Neutrophil (primary cell): ENCODE data around the gene TAAR2.

Source experiments
- H3K27ac ChIP-seq: fragments of 200-600 bp; sonication (generic); 2 replicates; pipeline ENCODE4 v1.5.1; 2016; ENCODE audit warnings: mild to moderate bottlenecking, moderate library complexity
- H3K27me3 ChIP-seq: fragments of 200-600 bp; sonication (generic); 2 replicates; pipeline ENCODE4 v1.6.0; 2016; ENCODE audit warnings: mild to moderate bottlenecking
- H3K36me3 ChIP-seq: fragments of 200-600 bp; sonication (generic); 2 replicates; pipeline ENCODE4 v1.5.1; 2017
- H3K4me1 ChIP-seq, 2 experiments: fragments of 200-600 bp in 1 of 2; sonication (generic) in 1 of 2; 1 replicate in 1 of 2; 2 replicates in 1 of 2; pipeline versions ENCODE4 v1.5.1 to v1.6.1; 2013 to 2016; ENCODE audit warnings: low read depth in 1 of 2, low read length in 1 of 2, mild to moderate bottlenecking in 1 of 2, moderate library complexity in 1 of 2; ENCODE audit not compliant: control insufficient read depth in 1 of 2, insufficient read depth in 1 of 2
- H3K4me3 ChIP-seq, 2 experiments: fragments of 200-600 bp in 1 of 2; sonication (generic) in 1 of 2; 1 replicate in 1 of 2; 2 replicates in 1 of 2; pipeline ENCODE4 v1.5.1; 2013 to 2016; ENCODE audit warnings: low read depth in 1 of 2, low read length in 1 of 2, mild to moderate bottlenecking in 1 of 2, moderate library complexity in 1 of 2
- H3K9me3 ChIP-seq: fragments of 200-600 bp; sonication (generic); 2 replicates; pipeline ENCODE4 v1.5.1; 2016
- CTCF ChIP-seq: fragments of 200-600 bp; sonication (generic); IDR thresholded peaks from 2 replicates; pipeline ENCODE4 v1.5.1; 2016; ENCODE audit warnings: antibody characterized with exemption

The TAAR2 gene

GRCh38 chr6:132624175-132624574 lies at the start of gene TAAR2:
Gene TAAR2, minus strand, starts transcription at chr6:132624275. Its CDS starts 0 bp downstream, at chr6:132624275.
- no peak for TF ChIP-seq CTCF

GRCh38 chr6:132673376-132674094 lies 49.5 kb upstream of the TAAR2 start:
- no peaks in the 10 kb centered on the region for H3K9me3 ChIP-seq
- no peaks in the 10 kb centered on the region for H3K36me3 ChIP-seq
- H3K27ac ChIP-seq = peak overlapping the region; percentile 49
- no peak for TF ChIP-seq CTCF
- H3K27me3 ChIP-seq = no peaks in the 10 kb centered on the region
- H3K4me3 ChIP-seq = no peak overlapping the region
- H3K4me1 ChIP-seq = peaks cover 60 to 61% of the 10 kb centered on the region in 2 experiments

More at GRCh38 chr6:132624175-132624574, at the start of gene TAAR2:
- H3K27ac ChIP-seq = no peak within 1 kb of the TSS
- no peaks in the 10 kb centered on the region for H3K9me3 ChIP-seq
- H3K36me3 ChIP-seq = no peaks in the 10 kb centered on the region
- H3K4me3 ChIP-seq = no peak within 1 kb of the TSS
- H3K27me3 ChIP-seq = peaks cover 27% of the 10 kb centered on the region
- H3K4me1 ChIP-seq = no peaks in the 10 kb centered on the region

GRCh38 chr6:132671295-132671694 lies 47.2 kb upstream of the TAAR2 start:
- TF ChIP-seq CTCF = no peak
- Histone ChIP-seq H3K27ac (peak overlapping the region; percentile 79), H3K36me3 (no peaks in the 10 kb centered on the region), H3K9me3 (no peaks in the 10 kb centered on the region), H3K4me3 (no peak overlapping the region), H3K27me3 (no peaks in the 10 kb centered on the region), H3K4me1 (peaks cover 52 to 58% of the 10 kb centered on the region in 2 experiments)

GRCh38 chr6:132669690-132670291 lies 45.7 kb upstream of the TAAR2 start:
- H3K4me1 ChIP-seq = peaks cover 37 to 42% of the 10 kb centered on the region in 2 experiments
- H3K27ac ChIP-seq = peak overlapping the region; percentile 79
- H3K27me3 ChIP-seq = no peaks in the 10 kb centered on the region
- peak overlapping the region in 1 of 2 experiments; percentile 29 for H3K4me3 ChIP-seq
- H3K9me3 ChIP-seq = no peaks in the 10 kb centered on the region
- TF ChIP-seq CTCF = peak; percentile 57
- no peaks in the 10 kb centered on the region for H3K36me3 ChIP-seq

GRCh38 chr6:132666118-132666517 lies 42.0 kb upstream of the TAAR2 start:
- TF ChIP-seq CTCF = no peak
- no peak overlapping the region for H3K4me3 ChIP-seq

More at GRCh38 chr6:132666118-132666517, 42.0 kb upstream of the TAAR2 start:
- Histone ChIP-seq H3K9me3 (no peaks in the 10 kb centered on the region), H3K27ac (no peak overlapping the region), H3K4me1 (peaks cover 15% of the 10 kb centered on the region in 2 experiments), H3K27me3 (no peaks in the 10 kb centered on the region), H3K36me3 (no peaks in the 10 kb centered on the region)
